Spleen (tissue), 7 donors: ENCODE results near the gene CXCR6.

ENCODE experiments used
- POLR2A ChIP-seq, 3 donors: fragments of 450-650 bp; IDR thresholded peaks; one replicate each; pipeline ENCODE4 v1.5.1; 2017; ENCODE audit warnings: antibody characterized with exemption in 3 of 3, mild to moderate bottlenecking in 1 of 3
- TF ChIP-seq, protein P1 (sequence below), 11 experiments: fragments of 200-600 bp in 7 of 11; fragments of 450-650 bp in 4 of 11; sonication (generic) in 4 of 11; IDR thresholded peaks in 8 of 11; conservative IDR thresholded peaks in 3 of 11; 1 replicate in 7 of 11; 2 replicates in 4 of 11; pipeline versions ENCODE4 v1.4.0 to v1.8.0; 2016 to 2021; ENCODE audit warnings: antibody characterized with exemption in 11 of 11, inconsistent platforms in 4 of 11, mild to moderate bottlenecking in 1 of 11
- donor health status: DM: no; HTN: no; CAD: no; lungs with moderate emphysema.
- donor health status: DM: no; HTN: no; CAD: no.
- donor health status: DM: no; HTN: no; CAD: no.

GRCh38 chr3:45922039-45922326, 21.3 kb upstream of the CXCR6 start:
- TF ChIP-seq, protein P1, sequence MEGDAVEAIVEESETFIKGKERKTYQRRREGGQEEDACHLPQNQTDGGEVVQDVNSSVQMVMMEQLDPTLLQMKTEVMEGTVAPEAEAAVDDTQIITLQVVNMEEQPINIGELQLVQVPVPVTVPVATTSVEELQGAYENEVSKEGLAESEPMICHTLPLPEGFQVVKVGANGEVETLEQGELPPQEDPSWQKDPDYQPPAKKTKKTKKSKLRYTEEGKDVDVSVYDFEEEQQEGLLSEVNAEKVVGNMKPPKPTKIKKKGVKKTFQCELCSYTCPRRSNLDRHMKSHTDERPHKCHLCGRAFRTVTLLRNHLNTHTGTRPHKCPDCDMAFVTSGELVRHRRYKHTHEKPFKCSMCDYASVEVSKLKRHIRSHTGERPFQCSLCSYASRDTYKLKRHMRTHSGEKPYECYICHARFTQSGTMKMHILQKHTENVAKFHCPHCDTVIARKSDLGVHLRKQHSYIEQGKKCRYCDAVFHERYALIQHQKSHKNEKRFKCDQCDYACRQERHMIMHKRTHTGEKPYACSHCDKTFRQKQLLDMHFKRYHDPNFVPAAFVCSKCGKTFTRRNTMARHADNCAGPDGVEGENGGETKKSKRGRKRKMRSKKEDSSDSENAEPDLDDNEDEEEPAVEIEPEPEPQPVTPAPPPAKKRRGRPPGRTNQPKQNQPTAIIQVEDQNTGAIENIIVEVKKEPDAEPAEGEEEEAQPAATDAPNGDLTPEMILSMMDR (IDR thresholded peaks at IDR 0.05 in 8 of 11, conservative IDR thresholded peaks at IDR 0.05 in 3 of 11), result no peak
- TF ChIP-seq POLR2A (IDR thresholded peaks at IDR 0.05), result no peak
